Right lobe of liver (tissue), 6 donors: Measurements from ENCODE around the gene ST7. TPM values are rescaled to one million over a fixed set of nuclear protein-coding genes. Genes with fewer than 3 reads are reported as not detected.
A peak's percentile ranks its signal among the peaks of the same experiment; 100 is the strongest.

Experiments
- ATAC-seq, 4 donors: fragments of 200-7000 bp; cut with Tn5 transposase; one replicate each; pipeline ENCODE4 v1.9.1; 2020; ENCODE audit warnings: mild to moderate bottlenecking in 4 of 4, moderate library complexity in 4 of 4
- DNase-seq, 3 donors: peaks; one replicate each; pipeline ENCODE4 v3.0.0-alpha.2; 2020
- H3K27ac ChIP-seq, 3 donors: fragments of 200-600 bp; one replicate each; pipeline ENCODE4 v1.8.0; 2022
- H3K27me3 ChIP-seq, 2 donors: fragments of 200-600 bp; one replicate each; pipeline ENCODE4 v1.8.0; 2022
- H3K36me3 ChIP-seq, 4 donors: fragments of 200-600 bp; sonication (generic) in 1 of 4; one replicate each; pipeline versions ENCODE4 v1.5.1 to v1.8.0; 2017 to 2022; ENCODE audit warnings: control low read depth in 1 of 4
- H3K4me1 ChIP-seq, 4 donors: fragments of 200-600 bp; sonication (generic) in 1 of 4; one replicate each; pipeline versions ENCODE4 v1.5.1 to v1.8.0; 2017 to 2022; ENCODE audit warnings: control low read depth in 1 of 4
- H3K4me3 ChIP-seq, 3 donors: fragments of 200-600 bp; one replicate each; pipeline ENCODE4 v1.8.0; 2022
- H3K9me3 ChIP-seq, 4 donors: fragments of 200-600 bp; sonication (generic) in 1 of 4; one replicate each; pipeline versions ENCODE4 v1.5.1 to v1.8.0; 2017 to 2022; ENCODE audit warnings: control low read depth in 1 of 4
- CTCF ChIP-seq, 4 donors: fragments of 200-600 bp in 3 of 4; fragments of 450-650 bp in 1 of 4; IDR thresholded peaks; one replicate each; pipeline versions ENCODE4 v1.5.1 to v1.8.0; 2016 to 2022; ENCODE audit warnings: antibody characterized with exemption in 4 of 4, mild to moderate bottlenecking in 2 of 4
- POLR2A ChIP-seq: fragments of 450-650 bp; IDR thresholded peaks from one replicate; pipeline ENCODE4 v1.6.1; 2017; ENCODE audit warnings: antibody characterized with exemption, mild to moderate bottlenecking
- WGBS: methylation state at CpG from one replicate; pipeline ENCODE4 v1.1.6; 2018; ENCODE audit warnings: low coverage, low lambda C conversion rate; ENCODE audit not compliant: insufficient coverage; ENCODE audit errors: missing lambda C conversion rate; 5-methylcytosine and 5-hydroxymethylcytosine counted together
- intact Hi-C, 2 donors: fragments of 100-400 bp; cut with DNase I; formaldehyde crosslinking; loops; one replicate each; pipeline versions ENCODE4 v1.11.2 to v1.14.1; 2022
- total RNA-seq, 6 experiments: library from RNA; depleted of rRNA in 2 of 6; stranded (reverse); fragments of >200 nt in 2 of 6; fragmentation: NEBNext Ultra II Directional in 3 of 6; extraction: Animal tissue kit (Norgen Biotek cat#: 25700) in 3 of 6; gene quantifications; one replicate each; pipeline versions ENCODE4 v1.1.0 to v1.2.4, GENCODE V29; 2016 to 2023
- donor health status: DM: no; HTN: yes; CAD: no.
- donor health status: DM: no; HTN: no; CAD: no.
- donor health status: DM: no; HTN: no; CAD: no.
- donor health status: DM: no; HTN: yes; CAD: no.
- donor health status: DM: no; HTN: yes; CAD: no.

Gene ST7
- total RNA-seq, 6 experiments from 2014 or later, result 17.4 to 29.9 (median 22.4) TPM

- 63% methylated on average over 1 of the region's 1 CpG for WGBS
- Histone ChIP-seq H3K4me1 (no peaks in the 10 kb centered on the region), H3K4me3 (no peak overlapping the region), H3K27me3 (no peaks in the 10 kb centered on the region), H3K9me3 (no peaks in the 10 kb centered on the region), H3K27ac (no peak overlapping the region), H3K36me3 (peaks cover 0 to 4% (median 0%) of the 10 kb centered on the region in 4 donors)
- TF ChIP-seq CTCF (IDR thresholded peaks at IDR 0.05) (no peak), POLR2A (no peak)
- peak in 1 of 4 donors; percentile 26 for ATAC-seq
- intact Hi-C loops, result no loop called here
- no peak for DNase-seq
These were observed 185.7 kb downstream of the ST7 start for GRCh38 chr7:117138981-117139380.

GRCh38 chr7:117139397-117139984, 186.2 kb downstream of the ST7 start:
- DNase-seq, result no peak
- Histone ChIP-seq H3K36me3 (peaks cover 0 to 4% (median 0%) of the 10 kb centered on the region in 4 donors), H3K27me3 (no peaks in the 10 kb centered on the region), H3K4me3 (no peak overlapping the region), H3K27ac (no peak overlapping the region), H3K9me3 (no peaks in the 10 kb centered on the region), H3K4me1 (no peaks in the 10 kb centered on the region)
- peak in 1 of 4 donors; percentile 39 for ATAC-seq
- TF ChIP-seq POLR2A (no peak), CTCF (IDR thresholded peaks at IDR 0.05) (no peak)
- intact Hi-C loops, result no loop called here
- WGBS, result 79% methylated on average over 3 of the region's 3 CpGs

GRCh38 chr7:117140921-117141320, 187.6 kb downstream of the ST7 start:
- DNase-seq, result no peak
- ATAC-seq, result no peak
- intact Hi-C loops, result no loop called here
- Histone ChIP-seq H3K9me3 (no peaks in the 10 kb centered on the region), H3K4me3 (no peak overlapping the region), H3K4me1 (no peaks in the 10 kb centered on the region), H3K27ac (no peak overlapping the region), H3K27me3 (no peaks in the 10 kb centered on the region), H3K36me3 (no peaks in the 10 kb centered on the region)
- no peak for TF ChIP-seq POLR2A
- TF ChIP-seq CTCF (IDR thresholded peaks at IDR 0.05), result no peak
- 67% methylated on average over 3 of the region's 3 CpGs for WGBS

- 57% methylated on average over 4 of the region's 4 CpGs for WGBS
- intact Hi-C loops, result no loop called here
These were observed 189.8 kb downstream of the ST7 start for GRCh38 chr7:117143066-117143465.

More at GRCh38 chr7:117143066-117143465, 189.8 kb downstream of the ST7 start:
- Histone ChIP-seq H3K27ac (no peak overlapping the region), H3K4me1 (no peaks in the 10 kb centered on the region), H3K4me3 (no peak overlapping the region), H3K9me3 (no peaks in the 10 kb centered on the region), H3K27me3 (no peaks in the 10 kb centered on the region), H3K36me3 (no peaks in the 10 kb centered on the region)
- no peak for TF ChIP-seq POLR2A
- TF ChIP-seq CTCF (IDR thresholded peaks at IDR 0.05), result no peak
- ATAC-seq, result peak in 1 of 4 donors; percentile 42
- DNase-seq, result no peak
